ENCODE data around the gene KRTAP5-4.
"Not testable (repeated sequence)": the region's sequence is repeated elsewhere in the genome, so short reads cannot be mapped to it uniquely, and the experiment has no call there.

The KRTAP5-4 gene

GRCh38 chr11:1604711-1605110 lies 17.2 kb downstream of the KRTAP5-4 start:
- H3K4me3 ChIP-seq (ENCODE audit: low read depth, low read length), result no peak overlapping the region
- no peaks in the 10 kb centered on the region for H3K27me3 ChIP-seq (ENCODE audit: control insufficient read depth, insufficient read depth, low read length)
- H3K27ac ChIP-seq, result no peak overlapping the region
- H3K9me3 ChIP-seq (ENCODE audit: control insufficient read depth, low read length), result no peaks in the 10 kb centered on the region
- H2AFZ ChIP-seq, result no peak overlapping the region
- TF ChIP-seq, protein P1, sequence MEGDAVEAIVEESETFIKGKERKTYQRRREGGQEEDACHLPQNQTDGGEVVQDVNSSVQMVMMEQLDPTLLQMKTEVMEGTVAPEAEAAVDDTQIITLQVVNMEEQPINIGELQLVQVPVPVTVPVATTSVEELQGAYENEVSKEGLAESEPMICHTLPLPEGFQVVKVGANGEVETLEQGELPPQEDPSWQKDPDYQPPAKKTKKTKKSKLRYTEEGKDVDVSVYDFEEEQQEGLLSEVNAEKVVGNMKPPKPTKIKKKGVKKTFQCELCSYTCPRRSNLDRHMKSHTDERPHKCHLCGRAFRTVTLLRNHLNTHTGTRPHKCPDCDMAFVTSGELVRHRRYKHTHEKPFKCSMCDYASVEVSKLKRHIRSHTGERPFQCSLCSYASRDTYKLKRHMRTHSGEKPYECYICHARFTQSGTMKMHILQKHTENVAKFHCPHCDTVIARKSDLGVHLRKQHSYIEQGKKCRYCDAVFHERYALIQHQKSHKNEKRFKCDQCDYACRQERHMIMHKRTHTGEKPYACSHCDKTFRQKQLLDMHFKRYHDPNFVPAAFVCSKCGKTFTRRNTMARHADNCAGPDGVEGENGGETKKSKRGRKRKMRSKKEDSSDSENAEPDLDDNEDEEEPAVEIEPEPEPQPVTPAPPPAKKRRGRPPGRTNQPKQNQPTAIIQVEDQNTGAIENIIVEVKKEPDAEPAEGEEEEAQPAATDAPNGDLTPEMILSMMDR (IDR thresholded peaks at IDR 0.05), result no peak
- H3K4me1 ChIP-seq, result no peaks in the 10 kb centered on the region
- H3K36me3 ChIP-seq (ENCODE audit: control insufficient read depth, insufficient read depth, low read length), result no peaks in the 10 kb centered on the region
- H3K4me2 ChIP-seq (ENCODE audit: low read length), result no peak overlapping the region
- no peaks in the 10 kb centered on the region for H3K79me2 ChIP-seq
- H3K9ac ChIP-seq, result no peak overlapping the region

- TF ChIP-seq, protein P1 (IDR thresholded peaks at IDR 0.05), result no peak
- no peaks in the 10 kb centered on the region for H3K4me1 ChIP-seq
- H3K9me3 ChIP-seq (ENCODE audit: control insufficient read depth, low read length), result no peaks in the 10 kb centered on the region
- no peaks in the 10 kb centered on the region for H3K79me2 ChIP-seq
- no peaks in the 10 kb centered on the region for H3K27me3 ChIP-seq (ENCODE audit: control insufficient read depth, insufficient read depth, low read length)
- no peak overlapping the region for H3K9ac ChIP-seq
- no peak overlapping the region for H2AFZ ChIP-seq
- H3K27ac ChIP-seq, result no peak overlapping the region
- no peak overlapping the region for H3K4me3 ChIP-seq (ENCODE audit: low read depth, low read length)
- H3K4me2 ChIP-seq (ENCODE audit: low read length), result no peak overlapping the region
- no peaks in the 10 kb centered on the region for H3K36me3 ChIP-seq (ENCODE audit: control insufficient read depth, insufficient read depth, low read length)
Measured at GRCh38 chr11:1604181-1604580, 17.8 kb downstream of the KRTAP5-4 start.

- Histone ChIP-seq H3K4me2 (ENCODE audit: low read length) (no peak overlapping the region), H2AFZ (no peak overlapping the region), H3K9me3 (ENCODE audit: control insufficient read depth, low read length) (no peaks in the 10 kb centered on the region), H3K9ac (no peak overlapping the region), H3K36me3 (ENCODE audit: control insufficient read depth, insufficient read depth, low read length) (no peaks in the 10 kb centered on the region), H3K4me1 (no peaks in the 10 kb centered on the region), H3K27ac (no peak overlapping the region), H3K79me2 (no peaks in the 10 kb centered on the region), H3K4me3 (ENCODE audit: low read depth, low read length) (no peak overlapping the region), H3K27me3 (ENCODE audit: control insufficient read depth, insufficient read depth, low read length) (no peaks in the 10 kb centered on the region)
- TF ChIP-seq, protein P1 (IDR thresholded peaks at IDR 0.05), result no peak
Measured at GRCh38 chr11:1603629-1604028, 18.3 kb downstream of the KRTAP5-4 start.

DNA sequence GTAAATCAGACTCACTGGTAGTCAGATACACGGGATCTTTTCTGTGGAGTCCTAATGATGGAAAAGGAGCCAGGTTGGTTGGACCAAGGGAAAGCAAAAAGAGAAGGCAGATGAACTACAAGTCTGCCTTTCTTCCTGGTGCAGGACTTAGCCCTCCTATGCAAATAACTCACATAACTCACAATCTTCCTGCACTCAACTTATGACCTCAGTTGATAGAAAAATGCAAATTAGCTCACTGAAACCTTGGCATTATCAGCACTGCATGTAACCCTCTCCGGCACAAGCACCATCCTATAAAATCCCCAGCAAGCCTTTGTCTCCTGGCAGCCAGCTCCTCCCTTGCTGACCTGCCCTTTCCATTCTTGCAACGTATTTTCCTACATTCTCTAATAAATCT lies 20.3 kb downstream of the KRTAP5-4 start:
- not testable (repeated sequence) for H3K9ac ChIP-seq; H3K4me2 ChIP-seq (ENCODE audit: low read length); H3K4me3 ChIP-seq (ENCODE audit: low read depth, low read length); H3K36me3 ChIP-seq (ENCODE audit: control insufficient read depth, insufficient read depth, low read length); H3K9me3 ChIP-seq (ENCODE audit: control insufficient read depth, low read length); H2AFZ ChIP-seq; H3K79me2 ChIP-seq; H3K27ac ChIP-seq; H3K27me3 ChIP-seq (ENCODE audit: control insufficient read depth, insufficient read depth, low read length); H3K4me1 ChIP-seq

DNA sequence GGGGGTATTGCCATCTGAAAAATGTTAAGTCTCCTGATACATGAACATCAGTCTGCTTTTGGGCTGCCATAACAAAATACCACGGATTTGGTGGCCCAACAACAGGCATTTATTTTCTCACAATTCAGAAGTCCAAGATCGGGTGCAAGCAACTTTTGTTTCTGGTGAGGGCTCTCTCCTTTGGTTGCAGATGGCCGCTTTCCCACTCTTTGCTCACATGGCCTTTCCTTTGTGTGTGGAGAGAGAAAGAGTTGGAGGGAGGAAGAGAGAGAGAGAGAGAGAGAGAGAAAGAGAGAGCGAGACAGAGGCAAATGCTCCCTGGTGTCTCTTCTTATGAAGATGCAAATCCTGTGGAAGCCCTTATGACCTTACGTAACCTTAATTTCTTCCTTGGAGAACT lies 21.3 kb downstream of the KRTAP5-4 start:
- no peak overlapping the region for H3K27ac ChIP-seq

More for the DNA sequence above, 21.3 kb downstream of the KRTAP5-4 start:
- Histone ChIP-seq H3K27me3 (ENCODE audit: control insufficient read depth, insufficient read depth, low read length) (no peaks in the 10 kb centered on the region), H3K9ac (no peak overlapping the region), H3K36me3 (ENCODE audit: control insufficient read depth, insufficient read depth, low read length) (no peaks in the 10 kb centered on the region), H3K9me3 (ENCODE audit: control insufficient read depth, low read length) (no peaks in the 10 kb centered on the region), H3K4me3 (ENCODE audit: low read depth, low read length) (no peak overlapping the region), H3K4me1 (no peaks in the 10 kb centered on the region), H3K4me2 (ENCODE audit: low read length) (no peak overlapping the region), H2AFZ (no peak overlapping the region), H3K79me2 (no peaks in the 10 kb centered on the region)
- TF ChIP-seq, protein P1 (IDR thresholded peaks at IDR 0.05), result no peak
